H7 (cell line): ENCODE results near the gene CCDC18. TPM values are rescaled to one million over a fixed set of nuclear protein-coding genes. Genes with fewer than 3 reads are reported as not detected.
"Not testable (repeated sequence)": the region's sequence is repeated elsewhere in the genome, so short reads cannot be mapped to it uniquely, and the experiment has no call there.

Source experiments
- DNase-seq: peaks from one replicate; pipeline ENCODE4 v3.0.0; 2012
- H3K27me3 ChIP-seq: 2 replicates; pipeline ENCODE4 v1.6.0; 2011; ENCODE audit warnings: mild to moderate bottlenecking, low read length; ENCODE audit not compliant: control insufficient read depth, insufficient read depth
- H3K36me3 ChIP-seq: replicated peaks from 2 replicates; pipeline ENCODE4 v1.5.1; 2011; ENCODE audit warnings: low read length; ENCODE audit not compliant: control insufficient read depth, insufficient read depth
- H3K4me3 ChIP-seq: 2 replicates; pipeline ENCODE4 v1.5.1; 2011; ENCODE audit warnings: low read depth, mild to moderate bottlenecking, control low read depth, low read length, moderate library complexity; ENCODE audit not compliant: insufficient read depth
- total RNA-seq: library from RNA; depleted of rRNA; stranded (reverse); fragments of >200 nt; shearing (Covaris generic); gene quantifications from 2 replicates; pipeline ENCODE4 v1.2.3, GENCODE V29; 2014

CCDC18 gene
- total RNA-seq, 1 experiment from 2014 or later: 10.5 TPM

DNA sequence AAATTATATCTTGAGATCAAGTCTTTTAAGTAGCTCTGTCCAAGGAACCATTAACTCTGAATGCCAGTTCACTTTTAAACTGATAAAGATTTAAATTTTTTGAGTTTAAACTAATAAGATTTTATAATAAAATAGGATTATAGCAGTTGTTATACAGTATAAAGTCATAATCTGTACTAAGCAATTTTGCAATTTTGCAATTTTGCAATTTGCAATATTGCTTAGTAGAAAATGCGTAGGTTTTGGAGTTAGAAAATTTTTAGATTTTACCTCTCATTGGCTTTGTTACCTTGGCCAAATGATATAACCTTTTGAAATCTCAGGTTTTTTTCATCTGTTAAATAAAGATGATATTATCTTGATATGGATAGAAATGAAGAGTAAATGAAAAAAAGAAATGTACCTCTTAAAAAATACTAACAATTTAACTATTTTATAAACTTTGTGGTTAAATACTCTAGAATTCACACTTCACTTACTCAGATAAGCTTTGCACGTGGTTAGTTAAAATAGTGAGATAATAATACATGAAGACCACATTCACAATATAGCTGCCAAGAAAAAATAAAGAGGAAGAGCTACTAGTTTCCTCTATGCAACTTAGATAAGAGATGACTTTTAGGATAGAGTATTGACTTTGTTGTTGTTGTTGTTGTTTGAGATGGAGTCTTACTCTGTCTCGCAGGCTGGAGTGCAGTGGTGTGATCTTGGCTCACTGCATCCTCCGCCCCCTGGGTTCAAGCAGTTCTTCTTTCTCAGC lies 13.9 kb downstream of the CCDC18 start:
- DNase-seq: no peak
- Histone ChIP-seq H3K36me3 (peaks cover 1% of the 10 kb centered on the region), H3K27me3 (no peaks in the 10 kb centered on the region), H3K4me3 (no peak overlapping the region)

DNA sequence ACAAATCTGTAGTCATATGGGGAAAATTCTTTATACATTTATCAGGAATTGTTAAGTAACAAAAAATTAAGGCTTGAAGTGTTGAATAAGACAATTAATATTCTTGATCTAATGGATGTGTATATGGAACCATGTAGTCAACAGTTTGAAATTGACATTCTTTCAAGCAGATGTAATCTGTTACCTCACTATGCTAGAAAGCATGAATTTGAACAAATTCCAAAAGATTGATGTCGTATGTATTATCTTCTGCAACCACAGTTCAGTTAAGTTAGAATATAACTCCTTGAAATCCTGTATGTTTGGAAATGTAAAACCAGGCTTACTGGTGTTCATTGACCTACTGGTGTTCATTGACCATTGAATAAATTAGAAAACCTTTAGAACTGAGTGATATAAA lies 16.1 kb downstream of the CCDC18 start:
- Histone ChIP-seq H3K36me3 (peaks cover 1% of the 10 kb centered on the region), H3K4me3 (no peak overlapping the region), H3K27me3 (no peaks in the 10 kb centered on the region)
- no peak for DNase-seq

DNA sequence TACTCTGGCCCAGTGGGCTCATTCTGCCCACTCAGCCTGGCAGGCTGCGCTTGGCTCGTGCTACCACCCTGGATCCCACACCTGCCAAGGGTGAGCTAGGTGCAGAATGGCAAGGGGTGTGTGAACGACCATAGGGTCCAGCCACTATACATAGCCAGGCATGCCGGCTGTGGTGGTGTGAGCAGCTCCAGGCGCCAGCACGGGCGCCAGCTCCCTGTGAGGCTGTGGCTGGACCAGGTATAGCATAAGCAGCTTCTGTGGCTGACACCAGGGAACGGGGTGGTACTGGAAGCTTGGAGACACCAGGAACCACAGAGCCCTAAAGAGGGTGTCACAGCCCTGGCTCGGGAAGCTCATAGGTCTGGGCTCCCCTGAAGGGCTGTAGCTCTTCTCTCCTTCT lies 18.6 kb downstream of the CCDC18 start:
- Histone ChIP-seq H3K27me3 (no peaks in the 10 kb centered on the region), H3K36me3 (peaks cover 1% of the 10 kb centered on the region), H3K4me3 (no peak overlapping the region)
- DNase-seq: no peak

DNA sequence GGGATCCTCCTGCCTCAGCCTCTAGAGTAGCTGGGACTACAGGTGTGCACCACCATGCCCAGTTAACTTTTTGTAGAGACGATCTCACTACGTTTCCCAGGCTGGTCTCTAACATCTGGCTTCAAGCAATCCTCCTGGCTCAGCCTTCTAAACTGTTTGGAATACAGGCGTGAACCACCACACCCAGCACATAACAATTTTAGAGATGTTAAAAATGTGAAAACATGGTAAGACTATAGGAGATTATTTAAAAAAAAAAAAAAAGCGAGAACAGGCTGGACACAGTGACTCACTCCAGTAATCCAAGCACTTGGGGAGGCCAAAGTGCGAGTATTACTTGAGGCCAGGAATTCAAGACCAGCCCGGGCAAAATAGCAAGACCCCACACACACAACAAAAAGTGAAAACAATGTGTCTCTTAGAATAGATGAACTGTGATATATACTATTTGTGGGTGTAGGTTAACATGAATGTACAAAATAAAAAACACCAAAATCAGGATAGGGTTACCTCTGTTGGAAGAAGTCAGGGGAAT lies 19.6 kb downstream of the CCDC18 start:
- no peak for DNase-seq
- H3K27me3 ChIP-seq: no peaks in the 10 kb centered on the region
- peaks cover 1% of the 10 kb centered on the region for H3K36me3 ChIP-seq
- no peak overlapping the region for H3K4me3 ChIP-seq

- Histone ChIP-seq H3K36me3 (peaks cover 1% of the 10 kb centered on the region), H3K4me3 (no peak overlapping the region), H3K27me3 (no peaks in the 10 kb centered on the region)
- no peak for DNase-seq
Observed at GRCh38 chr1:93200714-93201113, 20.2 kb downstream of the CCDC18 start.

DNA sequence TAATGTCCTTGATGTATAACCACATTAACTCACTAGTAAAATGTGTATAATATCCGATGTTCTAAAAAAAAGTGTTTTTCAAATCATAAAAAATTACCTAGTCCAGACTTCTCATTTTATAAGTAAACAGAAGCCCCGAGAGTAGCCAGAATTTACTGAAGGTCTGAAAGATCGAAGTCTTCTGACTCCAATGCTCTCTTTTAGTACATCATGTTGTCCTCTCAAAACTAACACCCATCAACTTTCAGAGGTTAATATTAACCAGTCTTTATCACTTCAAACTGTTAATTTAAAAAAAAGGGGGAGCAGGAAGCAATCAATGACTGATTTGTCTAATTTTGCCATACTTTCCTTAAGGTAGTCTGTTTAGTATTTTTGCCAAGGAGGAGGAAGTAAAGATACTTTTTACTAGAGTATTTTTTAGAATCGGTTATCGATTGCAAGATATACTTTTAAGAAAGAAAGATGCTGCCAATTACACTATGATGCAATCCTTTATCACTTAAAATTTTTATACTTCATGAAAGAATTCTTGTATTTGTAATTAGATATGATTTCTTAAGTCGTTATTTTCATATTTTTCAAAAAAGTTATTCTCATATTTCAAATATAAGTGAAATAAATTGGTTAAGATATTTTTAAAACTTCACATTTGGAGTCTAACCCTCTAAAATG lies 25.5 kb downstream of the CCDC18 start:
- no peaks in the 10 kb centered on the region; the same call in none of the 2 replicates for H3K36me3 ChIP-seq

DNA sequence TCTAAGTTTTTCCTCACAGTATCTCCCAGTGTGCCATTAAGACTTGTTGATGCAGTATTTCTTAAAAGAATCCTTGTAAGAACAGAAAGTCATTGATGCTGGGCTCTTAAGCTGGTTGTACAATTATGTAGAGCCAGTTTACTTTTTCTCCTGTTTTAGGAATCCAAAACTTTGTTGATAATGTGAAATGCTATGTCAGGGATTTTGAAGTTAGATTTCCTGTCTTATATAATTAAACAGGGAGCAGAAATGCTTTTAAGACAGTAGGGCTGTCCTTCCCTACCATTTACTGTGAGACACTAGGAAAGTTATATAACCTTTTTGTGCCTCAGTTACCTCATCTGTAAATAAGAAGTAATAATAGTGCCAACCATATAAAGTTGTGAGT lies 26.0 kb downstream of the CCDC18 start:
- Histone ChIP-seq H3K36me3 (no peaks in the 10 kb centered on the region; the same call in none of the 2 replicates), H3K27me3 (no peaks in the 10 kb centered on the region), H3K4me3 (no peak overlapping the region)
- DNase-seq: no peak

More for the DNA sequence above, 25.5 kb downstream of the CCDC18 start:
- H3K27me3 ChIP-seq: no peaks in the 10 kb centered on the region
- H3K4me3 ChIP-seq: no peak overlapping the region
- DNase-seq: no peak

DNA sequence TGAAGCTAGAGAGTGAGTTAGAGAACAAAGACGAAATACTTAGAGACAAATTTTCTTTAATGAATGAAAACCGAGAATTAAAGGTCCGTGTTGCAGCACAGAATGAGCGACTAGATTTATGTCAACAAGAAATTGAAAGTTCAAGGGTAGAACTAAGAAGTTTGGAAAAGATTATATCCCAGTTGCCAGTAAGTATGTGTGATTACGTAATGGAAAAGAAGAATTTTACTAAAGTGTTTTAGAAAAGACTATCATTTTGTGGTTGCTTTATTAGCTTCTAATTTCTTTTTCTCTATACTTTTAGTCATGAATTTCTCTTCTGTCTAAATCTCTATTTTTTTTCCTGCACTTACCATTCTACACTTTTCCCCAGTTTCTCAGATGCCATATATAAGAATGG lies 26.7 kb downstream of the CCDC18 start:
- H3K36me3 ChIP-seq: no peaks in the 10 kb centered on the region; the same call in none of the 2 replicates
- DNase-seq: no peak
- no peak overlapping the region for H3K4me3 ChIP-seq
- no peaks in the 10 kb centered on the region for H3K27me3 ChIP-seq

DNA sequence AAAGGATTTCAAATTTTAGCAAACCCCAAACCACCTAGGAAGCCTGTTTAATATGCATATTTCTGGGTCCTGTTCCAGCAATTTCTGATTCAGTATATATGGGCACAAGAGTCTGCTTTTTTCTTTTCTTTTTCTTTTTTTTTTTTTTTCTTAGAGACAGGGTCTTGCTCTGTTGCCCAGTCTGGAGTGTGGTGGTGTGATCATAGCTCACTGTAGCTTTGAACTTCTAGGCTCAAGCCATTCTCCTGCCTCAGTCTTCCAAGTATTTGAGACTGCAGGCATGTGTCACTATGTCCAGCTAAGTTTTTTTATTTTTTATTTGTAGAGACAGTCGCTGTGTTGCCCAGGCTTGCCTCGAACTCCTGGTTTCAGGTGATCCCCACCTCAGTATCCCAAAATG lies 34.8 kb downstream of the CCDC18 start:
- no peak for DNase-seq

GRCh38 chr1:93219443-93219842 lies 38.9 kb downstream of the CCDC18 start:
- no peak for DNase-seq
- peaks cover 8% of the 10 kb centered on the region for H3K36me3 ChIP-seq
- no peaks in the 10 kb centered on the region for H3K27me3 ChIP-seq
- no peak overlapping the region for H3K4me3 ChIP-seq

More for the DNA sequence above, 34.8 kb downstream of the CCDC18 start:
- peaks cover 6% of the 10 kb centered on the region for H3K36me3 ChIP-seq
- no peak overlapping the region for H3K4me3 ChIP-seq
- H3K27me3 ChIP-seq: no peaks in the 10 kb centered on the region

DNA sequence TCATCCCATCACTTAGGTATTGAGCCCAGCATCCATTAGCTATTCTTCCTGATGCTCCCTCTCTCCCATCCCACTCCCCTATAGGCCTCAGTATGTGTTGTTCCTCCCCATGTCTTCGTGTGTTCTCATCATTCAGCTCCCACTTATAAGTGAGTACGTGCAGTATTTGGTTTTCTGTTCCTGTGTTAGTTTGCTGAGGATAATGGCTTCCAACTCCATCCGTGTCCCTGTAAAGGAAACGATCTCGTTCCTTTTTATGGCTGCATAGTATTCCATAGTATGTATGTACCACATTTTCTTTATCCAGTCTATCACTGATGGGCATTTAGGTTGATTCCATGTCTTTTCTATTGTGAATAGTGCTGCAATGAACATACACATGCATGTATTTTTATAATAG lies 40.2 kb downstream of the CCDC18 start:
- not testable (repeated sequence) for DNase-seq, H3K4me3 ChIP-seq, H3K27me3 ChIP-seq, H3K36me3 ChIP-seq

DNA sequence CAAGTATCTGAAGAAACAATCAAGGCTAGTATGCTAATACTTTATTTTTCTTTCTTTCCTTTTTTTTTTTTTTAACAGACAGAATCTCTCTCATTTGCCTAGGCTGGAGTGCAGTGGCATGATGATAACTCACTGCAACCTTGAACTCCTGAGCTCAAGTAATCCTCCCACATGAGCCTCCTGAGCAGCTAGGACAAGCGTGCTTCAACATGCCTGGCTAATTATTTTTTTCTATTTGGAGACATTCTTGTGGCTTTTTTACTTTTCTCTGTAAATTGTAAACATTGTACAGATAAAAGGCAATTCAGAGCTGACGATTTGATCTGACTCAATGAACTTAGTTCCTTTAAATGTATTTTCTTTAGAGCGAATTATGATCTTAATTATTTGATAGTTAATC lies 41.4 kb downstream of the CCDC18 start:
- H3K4me3 ChIP-seq: no peak overlapping the region
- peaks cover 10% of the 10 kb centered on the region for H3K36me3 ChIP-seq
- H3K27me3 ChIP-seq: no peaks in the 10 kb centered on the region
- DNase-seq: no peak

GRCh38 chr1:93223023-93223675 lies 42.6 kb downstream of the CCDC18 start:
- Histone ChIP-seq H3K27me3 (no peaks in the 10 kb centered on the region), H3K4me3 (no peak overlapping the region), H3K36me3 (peaks cover 8% of the 10 kb centered on the region)
- no peak for DNase-seq

- H3K36me3 ChIP-seq: peaks cover 6% of the 10 kb centered on the region
- H3K4me3 ChIP-seq: no peak overlapping the region
- no peaks in the 10 kb centered on the region for H3K27me3 ChIP-seq
- no peak for DNase-seq
Observed at GRCh38 chr1:93235261-93235660, 54.7 kb downstream of the CCDC18 start.

GRCh38 chr1:93237021-93237420 lies 56.5 kb downstream of the CCDC18 start:
- peaks cover 10% of the 10 kb centered on the region for H3K36me3 ChIP-seq
- no peak for DNase-seq
- no peaks in the 10 kb centered on the region for H3K27me3 ChIP-seq
- H3K4me3 ChIP-seq: no peak overlapping the region
